Upper lobe of left lung (tissue), 6 donors: ENCODE results near the gene NEDD8. TPM values are rescaled to one million over a fixed set of nuclear protein-coding genes. Genes with fewer than 3 reads are reported as not detected.

Source experiments
- ATAC-seq, 2 donors: fragments of 200-7000 bp; cut with Tn5 transposase; one replicate each; pipeline ENCODE4 v1.9.1; 2022; ENCODE audit warnings: mild to moderate bottlenecking in 2 of 2, moderate library complexity in 2 of 2; ENCODE audit not compliant: low FRiP score in 2 of 2
- DNase-seq, 2 donors: peaks; one replicate each; pipeline ENCODE4 v3.0.0-alpha.2; 2019 to 2020
- H3K27ac ChIP-seq, 4 donors: fragments of 200-600 bp; sonication (generic); one replicate each; pipeline ENCODE4 v1.5.1; 2016 to 2019
- H3K27me3 ChIP-seq, 4 donors: fragments of 200-600 bp; sonication (generic); one replicate each; pipeline ENCODE4 v1.5.1; 2017 to 2019
- H3K36me3 ChIP-seq, 4 donors: fragments of 200-600 bp; sonication (generic); one replicate each; pipeline ENCODE4 v1.5.1; 2016 to 2019
- H3K4me1 ChIP-seq, 4 donors: fragments of 200-600 bp; sonication (generic); one replicate each; pipeline ENCODE4 v1.5.1; 2018 to 2019
- H3K4me3 ChIP-seq, 4 donors: fragments of 200-600 bp; sonication (generic); one replicate each; pipeline ENCODE4 v1.5.1; 2017 to 2019; ENCODE audit warnings: mild to moderate bottlenecking in 2 of 4, moderate library complexity in 1 of 4
- H3K9me3 ChIP-seq, 4 donors: fragments of 200-600 bp; sonication (generic); one replicate each; pipeline ENCODE4 v1.5.1; 2018 to 2019
- CTCF ChIP-seq, 6 experiments: fragments of 450-650 bp in 4 of 6; fragments of 200-600 bp in 2 of 6; sonication (generic) in 2 of 6; IDR thresholded peaks; one replicate each; pipeline ENCODE4 v1.5.1; 2016 to 2019; ENCODE audit warnings: antibody characterized with exemption in 6 of 6
- EP300 ChIP-seq, 4 donors: sonication (generic); formaldehyde crosslinking; IDR thresholded peaks; one replicate each; pipeline ENCODE4 v1.5.1; 2017; ENCODE audit warnings: antibody characterized with exemption in 4 of 4, control low read depth in 2 of 4
- POLR2A ChIP-seq, 4 donors: fragments of 450-650 bp; IDR thresholded peaks; one replicate each; pipeline ENCODE4 v1.5.1; 2016 to 2017; ENCODE audit warnings: antibody characterized with exemption in 4 of 4, mild to moderate bottlenecking in 2 of 4
- POLR2AphosphoS5 ChIP-seq, 2 donors: sonication (generic); formaldehyde crosslinking; IDR thresholded peaks; one replicate each; pipeline ENCODE4 v1.5.1; 2017; ENCODE audit warnings: antibody characterized with exemption in 2 of 2
- WGBS, 2 donors: methylation state at CpG; one replicate each; pipeline ENCODE4 v1.1.5; 2017 to 2018; 5-methylcytosine and 5-hydroxymethylcytosine counted together
- total RNA-seq, 6 donors: library from RNA; depleted of rRNA in 4 of 6; stranded (reverse); fragments of >200 nt in 4 of 6; gene quantifications; one replicate each; pipeline versions ENCODE4 v1.1.0 to v1.2.1, GENCODE V29; 2016 to 2021
- donor health status: DM: no; HTN: no; CAD: no; lungs with moderate emphysema.
- donor health status: DM: no; HTN: yes; CAD: no; lungs with severe emphysema.

Gene NEDD8
- total RNA-seq, 6 donors from 2014 or later: 39.8 to 144 (median 121) TPM

DNA sequence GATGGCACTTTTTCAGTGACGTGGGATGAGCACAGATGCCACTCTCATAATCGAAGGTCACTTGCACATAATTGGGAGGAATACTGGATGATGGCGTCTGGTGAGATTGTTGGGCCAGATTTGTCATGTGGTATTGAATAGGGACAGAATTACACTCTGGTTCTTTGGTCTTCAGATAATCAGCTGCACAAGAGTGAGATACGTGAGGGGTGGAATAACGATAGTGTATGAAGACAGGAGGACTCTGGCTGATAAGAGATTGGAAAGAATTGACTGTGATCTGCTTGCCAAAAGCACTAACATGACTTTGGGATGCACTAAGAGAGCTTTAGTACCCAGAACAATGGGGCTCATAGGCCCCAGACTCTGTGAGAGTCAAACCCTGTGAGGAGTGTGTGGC is 46.3 kb upstream of the NEDD8 start:
- TF ChIP-seq POLR2AphosphoS5 (IDR thresholded peaks at IDR 0.05): no peak
- TF ChIP-seq POLR2A (IDR thresholded peaks at IDR 0.05): no peak
- TF ChIP-seq EP300 (IDR thresholded peaks at IDR 0.05): no peak
- TF ChIP-seq CTCF (IDR thresholded peaks at IDR 0.05): no peak
- ATAC-seq (no peak), DNase-seq (no peak)
- Histone ChIP-seq H3K4me3 (no peak overlapping the region), H3K36me3 (no peaks in the 10 kb centered on the region), H3K4me1 (peaks cover 9 to 40% (median 37%) of the 10 kb centered on the region in 4 donors), H3K9me3 (no peaks in the 10 kb centered on the region), H3K27ac (peak overlapping the region in 2 of 4 donors; percentile 72 to 73), H3K27me3 (no peaks in the 10 kb centered on the region)
- WGBS, 2 donors: 88 to 91% methylated on average over 5 of the region's 5 CpGs

DNA sequence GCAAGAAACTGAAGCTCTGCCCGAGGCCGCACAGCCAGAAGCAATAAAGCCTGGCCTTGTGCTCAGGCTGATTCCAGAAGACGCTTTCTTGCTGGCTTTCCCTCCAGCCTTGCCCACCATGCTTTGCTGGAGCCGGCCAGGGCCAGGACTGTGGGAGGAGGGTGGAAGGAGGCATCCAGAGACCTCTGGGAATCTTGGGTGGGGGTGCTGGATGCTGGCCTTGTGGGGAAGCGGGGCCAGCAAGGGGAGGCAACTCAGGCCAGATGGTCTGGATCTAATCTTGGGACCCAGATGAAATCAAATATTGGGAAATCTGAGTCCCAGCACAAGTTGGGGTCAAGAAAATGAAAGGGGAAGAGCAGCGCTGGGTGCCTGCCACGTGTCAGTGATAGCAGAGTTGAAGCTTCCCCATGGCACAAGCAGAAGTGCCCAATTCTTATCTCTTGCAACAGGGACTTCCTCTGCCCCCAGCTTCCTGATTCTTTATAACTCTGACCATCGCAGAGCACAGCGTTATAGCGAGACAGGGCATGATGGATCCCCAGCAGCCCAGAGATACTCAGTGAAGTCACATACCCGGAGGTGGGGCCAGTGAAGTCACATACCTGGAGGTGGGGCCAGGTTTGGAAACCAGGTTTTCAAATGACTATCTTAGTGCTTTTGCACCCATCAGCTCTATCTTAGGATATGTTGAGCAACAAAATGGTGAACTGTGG is 45.6 kb upstream of the NEDD8 start:
- WGBS, 2 donors: 66 to 67% methylated on average over 11 of the region's 11 CpGs
- DNase-seq: peak in 1 of 2 donors; percentile 68
- peaks cover 11 to 46% (median 44%) of the 10 kb centered on the region in 4 donors for H3K4me1 ChIP-seq
- no peaks in the 10 kb centered on the region for H3K9me3 ChIP-seq
- peak; percentile 31 to 62 for ATAC-seq
- TF ChIP-seq POLR2A (IDR thresholded peaks at IDR 0.05): no peak
- no peak for TF ChIP-seq EP300 (IDR thresholded peaks at IDR 0.05)
- peak; percentile 15 to 39 for TF ChIP-seq POLR2AphosphoS5 (IDR thresholded peaks at IDR 0.05)
- no peak overlapping the region for H3K4me3 ChIP-seq
- H3K36me3 ChIP-seq: no peaks in the 10 kb centered on the region
- H3K27me3 ChIP-seq: no peaks in the 10 kb centered on the region
- peak overlapping the region in 3 of 4 donors; percentile 48 to 73 (median 72) for H3K27ac ChIP-seq

DNA sequence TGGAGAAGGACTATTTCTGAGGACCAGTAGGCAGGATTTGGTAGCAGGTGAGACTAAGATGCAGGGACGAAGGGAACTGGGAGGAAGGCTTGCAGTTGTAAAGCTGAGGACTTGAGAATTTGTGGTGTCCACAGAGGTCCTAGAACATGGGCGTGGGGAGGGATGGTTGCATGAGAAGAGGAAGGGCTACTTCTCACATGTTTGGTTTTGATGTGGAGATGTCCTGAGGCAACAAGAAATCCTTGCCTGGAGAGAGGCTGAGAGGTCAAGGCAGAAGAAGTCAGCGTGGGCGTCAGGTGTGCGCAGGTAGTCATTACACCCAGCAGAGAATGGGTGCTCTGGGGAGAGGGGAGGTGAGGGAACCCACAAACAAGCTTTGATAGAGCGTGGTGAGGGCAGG is 44.9 kb upstream of the NEDD8 start:
- no peaks in the 10 kb centered on the region for H3K9me3 ChIP-seq
- H3K36me3 ChIP-seq: no peaks in the 10 kb centered on the region
- H3K4me1 ChIP-seq: peaks cover 16 to 51% (median 49%) of the 10 kb centered on the region in 4 donors
- H3K27ac ChIP-seq: peak overlapping the region in 2 of 4 donors; percentile 72 to 73
- TF ChIP-seq EP300 (IDR thresholded peaks at IDR 0.05) (no peak), POLR2AphosphoS5 (IDR thresholded peaks at IDR 0.05) (no peak), CTCF (IDR thresholded peaks at IDR 0.05) (no peak), POLR2A (IDR thresholded peaks at IDR 0.05) (no peak)
- 87 to 89% methylated on average over 6 of the region's 6 CpGs for WGBS, 2 donors
- no peak for DNase-seq
- no peaks in the 10 kb centered on the region for H3K27me3 ChIP-seq
- no peak overlapping the region for H3K4me3 ChIP-seq
- ATAC-seq: no peak

DNA sequence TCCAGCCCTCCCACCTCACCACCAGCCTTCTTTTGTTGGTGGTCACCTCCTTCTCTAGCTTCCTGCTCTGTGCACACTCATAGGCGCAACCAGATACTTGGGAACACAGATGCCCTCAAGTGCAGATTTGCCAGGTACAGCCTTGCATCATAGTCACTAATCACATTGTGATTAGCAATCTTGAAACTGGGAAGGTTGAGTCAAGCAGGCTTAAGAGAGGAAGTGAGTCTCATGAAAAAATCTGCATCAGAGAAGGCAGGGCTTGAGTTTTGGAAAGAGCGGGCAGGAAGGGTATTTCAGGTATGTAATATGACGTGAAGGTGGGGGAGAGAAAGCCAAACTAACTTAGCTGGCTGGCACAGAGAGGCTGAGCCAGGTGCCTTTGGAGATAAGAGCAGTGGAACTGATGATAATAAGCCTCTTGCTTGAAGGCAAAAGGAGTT is 42.0 kb upstream of the NEDD8 start:
- no peaks in the 10 kb centered on the region for H3K27me3 ChIP-seq
- peaks cover 0 to 8% (median 5%) of the 10 kb centered on the region in 4 donors for H3K36me3 ChIP-seq
- WGBS, 2 donors: 39 to 44% methylated on average over 3 of the region's 3 CpGs
- ATAC-seq (peak; percentile 14 to 71), DNase-seq (peak in 1 of 2 donors; percentile 79)
- H3K27ac ChIP-seq: peak overlapping the region; percentile 96 to 99 (median 97)
- peaks cover 19 to 57% (median 53%) of the 10 kb centered on the region in 4 donors for H3K4me1 ChIP-seq
- TF ChIP-seq CTCF (IDR thresholded peaks at IDR 0.05) (no peak), POLR2AphosphoS5 (IDR thresholded peaks at IDR 0.05) (peak; percentile 52 to 74), POLR2A (IDR thresholded peaks at IDR 0.05) (peak in 1 of 4 donors; percentile 36), EP300 (IDR thresholded peaks at IDR 0.05) (peak in 2 of 4 donors; percentile 37 to 90)
- H3K9me3 ChIP-seq: no peaks in the 10 kb centered on the region
- no peak overlapping the region for H3K4me3 ChIP-seq

DNA sequence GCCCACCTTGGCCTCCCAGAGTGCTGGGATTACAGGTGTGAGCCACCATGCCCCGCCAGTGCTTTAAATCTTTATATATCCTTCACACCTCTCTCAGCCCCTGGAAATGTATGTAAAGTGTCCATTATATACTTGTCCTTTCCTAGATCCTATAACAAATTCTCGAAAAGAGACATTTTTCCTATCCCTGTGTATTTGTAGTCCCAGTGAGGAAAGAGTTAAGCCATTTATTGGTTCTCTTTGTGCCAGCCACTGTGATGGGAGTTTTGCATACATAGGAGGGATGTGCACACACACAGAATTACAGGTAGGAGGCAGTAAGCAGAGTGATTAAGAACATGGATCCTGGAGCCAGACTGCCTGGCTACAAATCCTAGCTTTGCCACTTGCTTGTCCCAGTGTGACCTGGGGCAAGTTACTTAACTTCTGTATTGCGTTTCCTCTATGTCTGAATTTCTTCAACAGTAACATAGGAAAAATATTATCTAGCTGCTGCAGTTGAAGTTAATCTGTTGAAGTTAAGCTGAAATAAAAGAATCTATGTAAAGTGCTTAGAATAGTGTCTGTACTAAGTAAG is 41.3 kb upstream of the NEDD8 start:
- H3K36me3 ChIP-seq: peaks cover 0 to 14% (median 9%) of the 10 kb centered on the region in 4 donors
- WGBS, 2 donors: 44 to 68% methylated on average over 3 of the region's 3 CpGs
- peaks cover 15 to 54% (median 48%) of the 10 kb centered on the region in 4 donors for H3K4me1 ChIP-seq
- no peak for ATAC-seq
- H3K27ac ChIP-seq: peak overlapping the region; percentile 96 to 99 (median 97)
- DNase-seq: peak in 1 of 2 donors; percentile 43
- TF ChIP-seq EP300 (IDR thresholded peaks at IDR 0.05) (no peak), POLR2AphosphoS5 (IDR thresholded peaks at IDR 0.05) (no peak), POLR2A (IDR thresholded peaks at IDR 0.05) (no peak), CTCF (IDR thresholded peaks at IDR 0.05) (peak in 2 of 6 experiments; percentile 8 to 20)
- H3K9me3 ChIP-seq: no peaks in the 10 kb centered on the region
- no peak overlapping the region for H3K4me3 ChIP-seq
- no peaks in the 10 kb centered on the region for H3K27me3 ChIP-seq
